Measurements from ENCODE around the gene SCN1A. TPM values are rescaled to one million over a fixed set of nuclear protein-coding genes. Genes with fewer than 3 reads are reported as not detected.

Gene SCN1A
- total and polyA plus RNA-seq, 3 donors from 2014 or later, result 0.04 to 0.31 (median 0.24) TPM

DNA sequence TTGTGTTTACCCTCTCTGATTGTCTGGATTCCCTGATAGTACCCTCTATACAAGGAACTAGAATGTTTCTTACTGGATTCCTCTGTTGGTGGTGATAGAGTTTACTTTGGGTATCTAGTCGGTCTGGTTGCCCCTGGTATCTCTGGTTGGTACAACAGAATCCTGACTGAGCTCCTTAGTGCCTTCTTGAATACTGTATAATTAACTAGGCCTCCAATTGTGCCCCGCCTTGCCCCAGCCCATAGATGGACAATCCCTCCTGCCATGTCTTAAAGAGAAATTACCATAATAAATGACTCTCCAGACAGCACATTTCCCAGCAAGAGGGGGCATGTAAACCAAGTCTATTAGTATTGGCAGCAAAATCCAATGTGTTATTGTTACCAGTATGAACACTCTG, 2.3 kb downstream of the SCN1A start:
- Histone ChIP-seq H3K36me3 (ENCODE audit: low read depth, missing control alignments) (no peaks in the 10 kb centered on the region), H3K27me3 (no peaks in the 10 kb centered on the region), H3K4me3 (no peak overlapping the region), H3K9me3 (no peaks in the 10 kb centered on the region), H3K4me1 (no peaks in the 10 kb centered on the region), H3K27ac (no peak overlapping the region)
- WGBS, 2 donors, result 84 to 88% methylated on average over 2 of the region's 2 CpGs
- intact Hi-C loops (cut with DNase I; ENCODE audit: low total_unique reads), result no loop called here
- TF ChIP-seq POLR2A (IDR thresholded peaks at IDR 0.05), result no peak
- TF ChIP-seq, protein P1, sequence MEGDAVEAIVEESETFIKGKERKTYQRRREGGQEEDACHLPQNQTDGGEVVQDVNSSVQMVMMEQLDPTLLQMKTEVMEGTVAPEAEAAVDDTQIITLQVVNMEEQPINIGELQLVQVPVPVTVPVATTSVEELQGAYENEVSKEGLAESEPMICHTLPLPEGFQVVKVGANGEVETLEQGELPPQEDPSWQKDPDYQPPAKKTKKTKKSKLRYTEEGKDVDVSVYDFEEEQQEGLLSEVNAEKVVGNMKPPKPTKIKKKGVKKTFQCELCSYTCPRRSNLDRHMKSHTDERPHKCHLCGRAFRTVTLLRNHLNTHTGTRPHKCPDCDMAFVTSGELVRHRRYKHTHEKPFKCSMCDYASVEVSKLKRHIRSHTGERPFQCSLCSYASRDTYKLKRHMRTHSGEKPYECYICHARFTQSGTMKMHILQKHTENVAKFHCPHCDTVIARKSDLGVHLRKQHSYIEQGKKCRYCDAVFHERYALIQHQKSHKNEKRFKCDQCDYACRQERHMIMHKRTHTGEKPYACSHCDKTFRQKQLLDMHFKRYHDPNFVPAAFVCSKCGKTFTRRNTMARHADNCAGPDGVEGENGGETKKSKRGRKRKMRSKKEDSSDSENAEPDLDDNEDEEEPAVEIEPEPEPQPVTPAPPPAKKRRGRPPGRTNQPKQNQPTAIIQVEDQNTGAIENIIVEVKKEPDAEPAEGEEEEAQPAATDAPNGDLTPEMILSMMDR (IDR thresholded peaks at IDR 0.05), result no peak
- DNase-seq, result no peak

- TF ChIP-seq, protein P1 (IDR thresholded peaks at IDR 0.05), result no peak
- no peak for TF ChIP-seq POLR2A (IDR thresholded peaks at IDR 0.05)
- intact Hi-C loops (cut with DNase I; ENCODE audit: low total_unique reads), result no loop called here
- WGBS, 2 donors, result 84 to 92% methylated on average over 4 of the region's 4 CpGs
These were observed 9.6 kb downstream of the SCN1A start for GRCh38 chr2:166118180-166118579.

DNA sequence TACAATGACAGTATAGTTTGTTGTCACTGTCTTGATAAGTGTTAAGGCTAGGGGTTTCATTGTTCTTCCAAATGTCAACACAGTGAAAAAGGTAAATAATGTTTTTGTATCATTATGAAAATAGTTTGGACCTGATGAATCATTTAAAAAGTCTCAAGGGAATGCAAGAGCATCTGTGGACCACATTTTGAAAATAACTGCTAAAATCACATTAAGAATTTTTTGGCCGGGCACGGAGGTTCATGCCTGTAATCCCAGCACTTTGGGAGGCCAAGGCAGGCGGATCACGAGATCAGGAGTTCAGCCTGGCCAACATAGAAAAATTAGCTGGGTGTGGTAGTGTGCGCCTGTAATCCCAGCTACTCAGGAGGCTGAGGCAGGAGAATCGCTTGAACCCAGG, 10.3 kb downstream of the SCN1A start:
- H3K4me1 ChIP-seq, result no peaks in the 10 kb centered on the region
- H3K27me3 ChIP-seq, result no peaks in the 10 kb centered on the region
- WGBS, 2 donors, result 86 to 94% methylated on average over 6 of the region's 6 CpGs
- H3K9me3 ChIP-seq, result no peaks in the 10 kb centered on the region
- H3K27ac ChIP-seq, result no peak overlapping the region
- no peak overlapping the region for H3K4me3 ChIP-seq
- no peak for DNase-seq
- intact Hi-C loops (cut with DNase I; ENCODE audit: low total_unique reads), result no loop called here
- H3K36me3 ChIP-seq (ENCODE audit: low read depth, missing control alignments), result no peaks in the 10 kb centered on the region
- TF ChIP-seq, protein P1 (IDR thresholded peaks at IDR 0.05), result no peak
- no peak for TF ChIP-seq POLR2A (IDR thresholded peaks at IDR 0.05)

More at GRCh38 chr2:166118180-166118579, 9.6 kb downstream of the SCN1A start:
- Histone ChIP-seq H3K4me1 (no peaks in the 10 kb centered on the region), H3K27ac (no peak overlapping the region), H3K36me3 (ENCODE audit: low read depth, missing control alignments) (no peaks in the 10 kb centered on the region), H3K9me3 (no peaks in the 10 kb centered on the region), H3K27me3 (no peaks in the 10 kb centered on the region), H3K4me3 (no peak overlapping the region)
- no peak for DNase-seq

- Histone ChIP-seq H3K4me1 (no peaks in the 10 kb centered on the region), H3K4me3 (no peak overlapping the region), H3K9me3 (no peaks in the 10 kb centered on the region), H3K27me3 (no peaks in the 10 kb centered on the region), H3K36me3 (ENCODE audit: low read depth, missing control alignments) (no peaks in the 10 kb centered on the region), H3K27ac (no peak overlapping the region)
- WGBS, 2 donors, result 83 to 87% methylated on average over 4 of the region's 4 CpGs
- DNase-seq, result no peak
- no peak for TF ChIP-seq POLR2A (IDR thresholded peaks at IDR 0.05)
- TF ChIP-seq, protein P1 (IDR thresholded peaks at IDR 0.05), result no peak
- intact Hi-C loops (cut with DNase I; ENCODE audit: low total_unique reads), result no loop called here
These were observed 12.2 kb downstream of the SCN1A start for GRCh38 chr2:166115589-166115988.

DNA sequence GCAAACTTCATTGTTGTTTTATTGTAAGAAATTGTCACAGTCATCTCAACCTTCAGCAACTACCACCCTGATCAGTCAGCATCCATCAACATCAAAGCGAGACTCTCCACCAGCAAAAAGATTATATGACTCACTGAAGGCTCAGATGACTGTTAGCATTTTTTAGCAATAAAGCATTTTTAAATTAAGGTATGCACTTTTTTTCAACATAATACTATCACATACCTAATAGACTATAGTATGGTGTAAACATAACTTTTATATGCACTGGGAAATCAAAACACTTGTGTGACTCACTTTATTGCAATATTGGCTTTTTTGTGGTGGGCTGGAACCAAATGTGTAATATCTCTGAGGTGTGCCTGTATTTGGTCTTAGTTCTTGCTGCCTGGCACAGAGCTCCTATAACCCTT, 15.6 kb downstream of the SCN1A start:
- no peaks in the 10 kb centered on the region for H3K9me3 ChIP-seq
- no peaks in the 10 kb centered on the region for H3K27me3 ChIP-seq
- DNase-seq, result no peak
- no peaks in the 10 kb centered on the region for H3K4me1 ChIP-seq
- no peak for TF ChIP-seq POLR2A (IDR thresholded peaks at IDR 0.05)
- TF ChIP-seq, protein P1 (IDR thresholded peaks at IDR 0.05), result no peak
- intact Hi-C loops (cut with DNase I; ENCODE audit: low total_unique reads), result no loop called here
- no peak overlapping the region for H3K4me3 ChIP-seq
- WGBS, 2 donors, result 95 to 98% methylated on average over 1 of the region's 1 CpG
- H3K36me3 ChIP-seq (ENCODE audit: low read depth, missing control alignments), result no peaks in the 10 kb centered on the region
- no peak overlapping the region for H3K27ac ChIP-seq

Data from testis (tissue), 3 donors.